ENCODE results near the gene SPI1. TPM values are rescaled to one million over a fixed set of nuclear protein-coding genes. Genes with fewer than 3 reads are reported as not detected.

The SPI1 gene
- total RNA-seq, 4 donors from 2014 or later = 25.0 to 69.4 (median 48.4) TPM

GRCh38 chr11:47314992-47315391 is 63.4 kb downstream of the SPI1 start:
- TF ChIP-seq, protein P1, sequence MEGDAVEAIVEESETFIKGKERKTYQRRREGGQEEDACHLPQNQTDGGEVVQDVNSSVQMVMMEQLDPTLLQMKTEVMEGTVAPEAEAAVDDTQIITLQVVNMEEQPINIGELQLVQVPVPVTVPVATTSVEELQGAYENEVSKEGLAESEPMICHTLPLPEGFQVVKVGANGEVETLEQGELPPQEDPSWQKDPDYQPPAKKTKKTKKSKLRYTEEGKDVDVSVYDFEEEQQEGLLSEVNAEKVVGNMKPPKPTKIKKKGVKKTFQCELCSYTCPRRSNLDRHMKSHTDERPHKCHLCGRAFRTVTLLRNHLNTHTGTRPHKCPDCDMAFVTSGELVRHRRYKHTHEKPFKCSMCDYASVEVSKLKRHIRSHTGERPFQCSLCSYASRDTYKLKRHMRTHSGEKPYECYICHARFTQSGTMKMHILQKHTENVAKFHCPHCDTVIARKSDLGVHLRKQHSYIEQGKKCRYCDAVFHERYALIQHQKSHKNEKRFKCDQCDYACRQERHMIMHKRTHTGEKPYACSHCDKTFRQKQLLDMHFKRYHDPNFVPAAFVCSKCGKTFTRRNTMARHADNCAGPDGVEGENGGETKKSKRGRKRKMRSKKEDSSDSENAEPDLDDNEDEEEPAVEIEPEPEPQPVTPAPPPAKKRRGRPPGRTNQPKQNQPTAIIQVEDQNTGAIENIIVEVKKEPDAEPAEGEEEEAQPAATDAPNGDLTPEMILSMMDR (IDR thresholded peaks at IDR 0.05) = no peak
- ATAC-seq (ENCODE audit: low FRiP score) (no peak), DNase-seq (ENCODE audit: low spot score) (no peak)

GRCh38 chr11:47308050-47308823 is 70.1 kb downstream of the SPI1 start:
- DNase-seq (ENCODE audit: low spot score) = no peak
- TF ChIP-seq, protein P1 (IDR thresholded peaks at IDR 0.05) = no peak
- no peak for ATAC-seq (ENCODE audit: low FRiP score)

- ATAC-seq (ENCODE audit: low FRiP score) = no peak
- TF ChIP-seq, protein P1 (IDR thresholded peaks at IDR 0.05) = no peak
- DNase-seq (ENCODE audit: low spot score) = no peak
Measured at GRCh38 chr11:47306484-47306844, 71.9 kb downstream of the SPI1 start.

- ATAC-seq (ENCODE audit: low FRiP score) (no peak), DNase-seq (ENCODE audit: low spot score) (no peak)
Measured at GRCh38 chr11:47305734-47306483, 72.4 kb downstream of the SPI1 start.

More at GRCh38 chr11:47305734-47306483, 72.4 kb downstream of the SPI1 start:
- TF ChIP-seq, protein P1 (IDR thresholded peaks at IDR 0.05) = no peak

Small RNA genes within 50 kb of the gene (small RNA-seq; reads per million reads assigned to genes)
- not detected for gene MIR4487

Other genes starting within 250 kb of the SPI1 start
- gene ARFGAP2, start 201.7 kb downstream of the SPI1 start, total RNA-seq = 100 to 1,000 TPM in 3 of 4 donors, 10 to 100 TPM in 1; 82.3 to 179 (median 108) TPM
- gene PACSIN3, start 192.1 kb downstream of the SPI1 start, total RNA-seq = 10 to 100 TPM; 11.2 to 47.4 (median 16.8) TPM
- 10 to 100 TPM; 12.1 to 27.6 (median 14.2) TPM for gene DDB2, start 163.6 kb downstream of the SPI1 start, total RNA-seq
- gene ACP2, start 129.7 kb downstream of the SPI1 start, total RNA-seq = 10 to 100 TPM; 44.1 to 70.2 (median 55.4) TPM
- gene NR1H3, start 120.6 kb downstream of the SPI1 start, total RNA-seq = 100 to 1,000 TPM in 2 of 4 donors, 10 to 100 TPM in 2; 68.6 to 228 (median 100) TPM
- 10 to 100 TPM; 32.8 to 74.7 (median 35.3) TPM for gene MADD, start 108.4 kb downstream of the SPI1 start, total RNA-seq
- gene MYBPC3, start 25.8 kb downstream of the SPI1 start, total RNA-seq = under 1 TPM; 0.19 to 0.79 (median 0.21) TPM
- 10 to 100 TPM; 41.5 to 57.1 (median 50.6) TPM for gene SLC39A13, start 30.0 kb upstream of the SPI1 start, total RNA-seq
- 100 to 1,000 TPM in 3 of 4 donors, 10 to 100 TPM in 1; 90.1 to 142 (median 123) TPM for gene PSMC3, start 47.9 kb upstream of the SPI1 start, total RNA-seq
- under 1 TPM in 2 of 4 donors, not detected in 2; 0.24 to 0.37 TPM for gene RAPSN, start 70.6 kb upstream of the SPI1 start, total RNA-seq
- gene CELF1, start 174.6 kb upstream of the SPI1 start, total RNA-seq = 100 to 1,000 TPM in 2 of 4 donors, 10 to 100 TPM in 2; 90.3 to 126 (median 110) TPM
- gene PTPMT1, start 187.1 kb upstream of the SPI1 start, total RNA-seq = 100 to 1,000 TPM in 3 of 4 donors, 10 to 100 TPM in 1; 99.2 to 173 (median 112) TPM
- 10 to 100 TPM; 12.4 to 18.7 (median 16.7) TPM for gene KBTBD4, start 200.4 kb upstream of the SPI1 start, total RNA-seq
- gene NDUFS3, start 200.5 kb upstream of the SPI1 start, total RNA-seq = 10 to 100 TPM; 46.4 to 51.9 (median 48.6) TPM
- gene FAM180B, start 208.1 kb upstream of the SPI1 start, total RNA-seq = under 1 TPM in 1 of 4 donors, not detected in 3; 0.48 TPM
- gene C1QTNF4, start 215.9 kb upstream of the SPI1 start, total RNA-seq = 1 to 10 TPM in 3 of 4 donors, under 1 TPM in 1; 0.88 to 3.6 (median 2.1) TPM